ENCODE measurements around the gene MME. TPM values are rescaled to one million over a fixed set of nuclear protein-coding genes. Genes with fewer than 3 reads are reported as not detected.

The MME gene
- total and polyA plus RNA-seq, 2 donors (not counting 1 experiment from before 2014, with no cell fraction given): 137 to 451 TPM

- Histone ChIP-seq H3K4me2 (ENCODE audit: extremely low read depth, insufficient read depth, low read length) (no peak overlapping the region), H2AFZ (ENCODE audit: low read length) (no peak overlapping the region), H3K4me1 (ENCODE audit: control insufficient read depth, extremely low read depth, insufficient read depth, low read length) (peaks cover 6% of the 10 kb centered on the region), H3K36me3 (ENCODE audit: control insufficient read depth, insufficient read depth, low read length) (no peaks in the 10 kb centered on the region), H3K4me3 (replicated peaks in 1 of 4; ENCODE audit: control extremely low read depth in 1 of 4, insufficient read depth in 1 of 4, low read depth in 3 of 4, low read length in 4 of 4) (no peak overlapping the region), H4K20me1 (ENCODE audit: control insufficient read depth, extremely low read depth, insufficient read depth, low read length) (no peaks in the 10 kb centered on the region), H3K9ac (ENCODE audit: insufficient read depth, low read length) (no peak overlapping the region), H3K9me3 (ENCODE audit: control insufficient read depth, insufficient read depth, low read depth, low read length) (no peaks in the 10 kb centered on the region), H3K79me2 (ENCODE audit: control insufficient read depth, insufficient read depth, low read length) (no peaks in the 10 kb centered on the region), H3K27me3 (ENCODE audit: control insufficient read depth, insufficient read depth, low read length) (no peaks in the 10 kb centered on the region), H3K27ac (ENCODE audit: insufficient read depth, low read length) (no peak overlapping the region)
- no peak for TF ChIP-seq EZH2 (IDR thresholded peaks at IDR 0.05; ENCODE audit: low read length, missing control alignments)
- TF ChIP-seq CTCF (conservative IDR thresholded peaks at IDR 0.05 in 1 of 2, IDR thresholded peaks at IDR 0.05 in 1 of 2; ENCODE audit: low read depth in 1 of 2, low read length in 2 of 2): no peak
- DNase-seq (ENCODE audit: low read depth in 2 of 2): peak; percentile 27 to 56
Measured at GRCh38 chr3:155230382-155230781, 150.3 kb downstream of the MME start.

GRCh38 chr3:155231792-155232191 is 151.7 kb downstream of the MME start:
- no peak overlapping the region for H3K4me3 ChIP-seq (replicated peaks in 1 of 4; ENCODE audit: control extremely low read depth in 1 of 4, insufficient read depth in 1 of 4, low read depth in 3 of 4, low read length in 4 of 4)
- H3K27me3 ChIP-seq (ENCODE audit: control insufficient read depth, insufficient read depth, low read length): no peaks in the 10 kb centered on the region
- H2AFZ ChIP-seq (ENCODE audit: low read length): no peak overlapping the region
- no peaks in the 10 kb centered on the region for H3K9me3 ChIP-seq (ENCODE audit: control insufficient read depth, insufficient read depth, low read depth, low read length)
- no peaks in the 10 kb centered on the region for H3K79me2 ChIP-seq (ENCODE audit: control insufficient read depth, insufficient read depth, low read length)
- peaks cover 6% of the 10 kb centered on the region for H3K4me1 ChIP-seq (ENCODE audit: control insufficient read depth, extremely low read depth, insufficient read depth, low read length)
- no peaks in the 10 kb centered on the region for H3K36me3 ChIP-seq (ENCODE audit: control insufficient read depth, insufficient read depth, low read length)
- H3K27ac ChIP-seq (ENCODE audit: insufficient read depth, low read length): no peak overlapping the region
- DNase-seq (ENCODE audit: low read depth in 2 of 2): no peak
- no peaks in the 10 kb centered on the region for H4K20me1 ChIP-seq (ENCODE audit: control insufficient read depth, extremely low read depth, insufficient read depth, low read length)
- no peak overlapping the region for H3K9ac ChIP-seq (ENCODE audit: insufficient read depth, low read length)
- no peak overlapping the region for H3K4me2 ChIP-seq (ENCODE audit: extremely low read depth, insufficient read depth, low read length)
- TF ChIP-seq EZH2 (IDR thresholded peaks at IDR 0.05; ENCODE audit: low read length, missing control alignments): no peak
- no peak for TF ChIP-seq CTCF (conservative IDR thresholded peaks at IDR 0.05 in 1 of 2, IDR thresholded peaks at IDR 0.05 in 1 of 2; ENCODE audit: low read depth in 1 of 2, low read length in 2 of 2)

- Histone ChIP-seq H3K79me2 (ENCODE audit: control insufficient read depth, insufficient read depth, low read length) (no peaks in the 10 kb centered on the region), H3K9me3 (ENCODE audit: control insufficient read depth, insufficient read depth, low read depth, low read length) (no peaks in the 10 kb centered on the region), H2AFZ (ENCODE audit: low read length) (no peak overlapping the region), H3K36me3 (ENCODE audit: control insufficient read depth, insufficient read depth, low read length) (no peaks in the 10 kb centered on the region), H3K4me3 (replicated peaks in 1 of 4; ENCODE audit: control extremely low read depth in 1 of 4, insufficient read depth in 1 of 4, low read depth in 3 of 4, low read length in 4 of 4) (no peak overlapping the region), H3K4me2 (ENCODE audit: extremely low read depth, insufficient read depth, low read length) (no peak overlapping the region), H3K4me1 (ENCODE audit: control insufficient read depth, extremely low read depth, insufficient read depth, low read length) (peaks cover 6% of the 10 kb centered on the region), H4K20me1 (ENCODE audit: control insufficient read depth, extremely low read depth, insufficient read depth, low read length) (no peaks in the 10 kb centered on the region), H3K27ac (ENCODE audit: insufficient read depth, low read length) (no peak overlapping the region), H3K9ac (ENCODE audit: insufficient read depth, low read length) (no peak overlapping the region), H3K27me3 (ENCODE audit: control insufficient read depth, insufficient read depth, low read length) (no peaks in the 10 kb centered on the region)
- TF ChIP-seq CTCF (conservative IDR thresholded peaks at IDR 0.05 in 1 of 2, IDR thresholded peaks at IDR 0.05 in 1 of 2; ENCODE audit: low read depth in 1 of 2, low read length in 2 of 2) (no peak), EZH2 (IDR thresholded peaks at IDR 0.05; ENCODE audit: low read length, missing control alignments) (no peak)
- DNase-seq (ENCODE audit: low read depth in 2 of 2): peak; percentile 86 to 93
Measured at GRCh38 chr3:155232605-155233004, 152.5 kb downstream of the MME start.

Data from fibroblast of lung (primary cell).